Inferior parietal cortex (tissue), 1 donor: ENCODE data around the gene ADGRB3.
"Not testable (repeated sequence)": the region's sequence is repeated elsewhere in the genome, so short reads cannot be mapped to it uniquely, and the experiment has no call there.

Source experiments
- DNase-seq: peaks from one replicate; pipeline ENCODE4 v3.0.0-alpha.2; 2016; ENCODE audit errors: extremely low spot score

ADGRB3 gene

DNA sequence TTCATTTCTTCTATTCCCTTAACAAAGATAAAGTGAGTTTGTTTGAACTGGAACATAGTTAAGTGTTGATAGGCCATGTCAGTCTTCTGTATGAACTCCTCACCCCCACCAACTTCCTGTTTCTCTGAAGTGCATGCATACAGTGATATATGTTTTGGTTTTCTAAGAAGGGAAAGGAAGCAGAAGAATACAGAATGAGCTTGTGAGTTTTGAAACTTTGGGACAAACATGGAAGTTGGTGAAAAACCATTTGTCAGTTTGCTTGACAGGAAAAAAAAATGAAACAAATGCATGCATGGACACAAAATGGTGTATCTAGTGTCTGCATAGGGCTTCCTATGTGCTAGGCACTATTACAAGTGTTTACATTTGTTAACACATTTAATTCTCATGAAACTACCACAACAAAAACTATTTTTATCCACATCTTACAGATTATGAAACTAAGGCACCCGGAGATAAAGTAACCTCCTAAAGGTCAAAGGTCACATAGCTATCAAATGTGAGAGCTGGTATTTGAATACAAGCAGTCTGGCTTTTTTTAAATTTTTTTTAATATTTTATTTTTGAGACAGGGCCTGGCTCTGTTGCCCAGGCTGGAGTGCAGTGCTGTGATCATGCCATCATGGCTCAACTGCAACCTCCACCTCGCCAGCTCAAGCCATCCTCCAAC lies 105.9 kb downstream of the ADGRB3 start:
- no peak for DNase-seq

DNA sequence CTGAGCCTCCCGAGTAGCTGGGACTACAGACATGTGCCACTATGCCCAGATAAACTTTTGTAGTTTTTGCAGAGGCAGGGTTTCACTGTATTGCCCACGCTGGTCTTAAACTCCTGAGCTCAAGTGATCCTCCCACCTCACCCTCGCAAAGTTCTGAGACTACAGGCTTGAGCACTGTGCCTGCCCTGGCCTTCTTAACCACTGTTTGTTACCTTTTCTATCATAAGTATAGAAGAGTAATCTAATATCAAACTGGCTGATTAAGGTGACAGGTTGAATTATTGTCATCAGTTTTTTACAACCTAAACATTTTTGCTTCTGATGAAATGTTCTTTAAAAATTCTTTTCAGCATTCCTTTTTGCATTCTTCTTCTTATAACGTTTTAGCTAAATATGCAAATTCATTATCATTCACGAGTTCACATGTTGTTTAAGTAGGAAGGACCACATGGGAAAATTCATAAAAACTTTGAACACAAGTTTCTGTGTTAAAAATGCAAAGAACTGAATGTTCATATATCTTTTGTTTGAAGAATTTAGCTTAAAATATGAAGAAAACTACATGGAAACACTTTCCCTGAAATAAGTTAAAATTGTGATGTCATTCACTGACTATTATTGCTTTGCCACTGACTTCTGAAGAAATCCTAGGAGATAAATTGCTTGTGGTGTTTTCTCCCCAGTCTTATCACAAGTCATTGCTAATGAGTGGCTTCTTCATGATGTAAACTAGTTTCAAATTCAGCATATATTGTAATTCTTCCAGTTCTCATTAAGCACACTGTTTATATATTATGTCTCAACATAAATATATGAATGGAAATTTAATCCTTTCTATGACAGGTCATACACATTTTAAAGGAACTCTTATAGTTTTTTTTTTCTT lies 106.7 kb downstream of the ADGRB3 start:
- DNase-seq = no peak

DNA sequence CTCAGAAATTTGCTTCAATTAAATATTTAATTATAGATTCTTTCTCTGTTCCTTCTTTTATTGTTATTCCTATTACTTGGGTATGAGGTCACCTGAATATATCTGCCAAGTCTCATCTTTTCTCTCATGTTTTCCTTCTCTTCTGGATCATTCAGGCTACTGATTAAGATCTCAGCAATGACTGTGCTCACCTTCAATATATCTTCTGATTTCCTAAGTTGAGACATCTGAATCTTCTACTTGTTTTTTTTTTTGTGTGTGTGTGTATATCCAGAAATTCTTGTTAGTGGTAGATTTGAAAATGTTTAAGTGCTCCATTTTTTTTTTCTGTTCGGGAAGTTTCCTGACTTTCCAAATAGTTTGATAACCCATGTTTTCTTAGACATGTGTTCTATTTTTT lies 108.0 kb downstream of the ADGRB3 start:
- DNase-seq = no peak

DNA sequence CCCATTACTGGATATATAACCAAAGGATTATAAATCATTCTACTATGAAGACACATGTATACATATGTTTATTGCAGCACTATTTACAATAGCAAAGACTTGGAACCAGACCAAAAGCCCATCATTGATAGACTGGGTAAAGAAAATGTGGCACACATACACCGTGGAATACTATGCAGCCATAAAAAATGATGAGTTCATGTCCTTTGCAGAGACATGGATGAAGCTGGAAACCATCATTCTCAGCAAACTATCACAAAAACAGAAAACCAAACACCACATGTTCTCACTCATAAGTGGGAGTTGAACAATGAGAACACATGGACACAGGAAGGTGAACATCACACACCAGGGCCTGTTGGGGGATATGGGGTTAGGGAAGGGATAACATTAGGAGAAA lies 109.3 kb downstream of the ADGRB3 start:
- DNase-seq = not testable (repeated sequence)

DNA sequence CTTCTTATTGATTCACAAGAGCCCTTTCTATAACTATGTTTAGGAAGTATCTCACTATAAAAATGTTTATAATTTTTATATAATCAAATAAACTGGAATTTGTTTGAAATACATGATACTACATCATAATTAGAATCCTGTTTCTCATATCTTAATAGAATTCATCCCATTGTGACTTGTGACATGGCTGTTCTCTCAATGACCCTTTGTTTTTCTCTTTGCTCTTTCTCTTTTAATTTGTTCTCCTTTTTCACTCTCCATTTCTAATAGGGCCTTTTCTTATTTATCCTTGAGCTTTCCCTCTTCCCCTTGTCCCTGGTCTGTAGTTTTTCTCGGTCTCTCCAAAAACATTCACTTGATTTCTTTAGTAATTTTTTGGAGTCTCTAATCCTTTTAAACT lies 111.3 kb downstream of the ADGRB3 start:
- no peak for DNase-seq

DNA sequence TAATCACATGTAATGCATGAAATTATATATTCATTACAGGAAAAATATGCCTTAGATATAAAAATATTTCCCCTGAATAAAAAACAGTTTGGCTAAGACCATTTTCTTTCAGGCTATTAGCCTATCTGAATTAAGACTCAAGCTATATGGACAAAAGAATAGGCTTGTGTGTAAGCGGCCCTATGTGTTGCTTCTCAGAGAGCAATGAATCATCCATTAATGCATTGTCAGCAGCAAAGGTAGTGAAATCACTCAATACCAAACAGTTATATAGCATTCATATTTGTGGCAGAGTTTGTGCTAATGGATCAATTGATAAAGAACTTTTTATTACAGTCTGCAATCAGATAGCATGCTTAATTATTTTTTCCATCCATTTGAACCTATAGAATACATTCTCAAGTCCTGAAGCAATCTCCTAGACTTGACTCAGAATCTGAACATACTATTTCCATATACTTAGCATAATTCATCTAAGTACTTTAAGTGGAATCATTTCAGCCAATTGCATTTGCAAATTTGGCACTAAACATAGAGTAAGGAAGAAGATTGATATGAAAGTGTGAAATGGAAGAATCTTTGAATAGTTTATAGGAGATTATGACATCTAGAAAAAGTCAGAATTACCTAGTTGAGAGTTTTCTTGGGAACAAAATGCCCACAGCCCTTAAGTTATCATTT lies 112.2 kb downstream of the ADGRB3 start:
- no peak for DNase-seq

DNA sequence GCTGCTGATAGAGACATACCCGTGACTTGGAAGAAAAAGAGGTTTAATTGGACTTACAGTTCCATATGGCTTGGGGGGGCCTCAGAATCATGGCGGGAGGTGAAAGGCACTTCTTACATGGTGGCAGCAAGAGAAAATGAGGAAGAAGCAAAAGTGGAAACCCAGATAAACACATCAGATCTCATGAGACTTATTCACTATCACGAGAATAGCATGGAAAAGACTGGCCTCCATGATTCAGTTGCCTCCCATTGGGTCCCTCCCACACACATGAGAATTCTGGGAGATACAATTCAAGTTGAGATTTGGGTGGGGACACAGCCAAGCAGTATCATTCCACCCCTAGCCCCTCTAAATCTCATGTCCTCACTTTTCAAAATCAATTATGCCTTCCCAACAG lies 112.8 kb downstream of the ADGRB3 start:
- DNase-seq = not testable (repeated sequence)

DNA sequence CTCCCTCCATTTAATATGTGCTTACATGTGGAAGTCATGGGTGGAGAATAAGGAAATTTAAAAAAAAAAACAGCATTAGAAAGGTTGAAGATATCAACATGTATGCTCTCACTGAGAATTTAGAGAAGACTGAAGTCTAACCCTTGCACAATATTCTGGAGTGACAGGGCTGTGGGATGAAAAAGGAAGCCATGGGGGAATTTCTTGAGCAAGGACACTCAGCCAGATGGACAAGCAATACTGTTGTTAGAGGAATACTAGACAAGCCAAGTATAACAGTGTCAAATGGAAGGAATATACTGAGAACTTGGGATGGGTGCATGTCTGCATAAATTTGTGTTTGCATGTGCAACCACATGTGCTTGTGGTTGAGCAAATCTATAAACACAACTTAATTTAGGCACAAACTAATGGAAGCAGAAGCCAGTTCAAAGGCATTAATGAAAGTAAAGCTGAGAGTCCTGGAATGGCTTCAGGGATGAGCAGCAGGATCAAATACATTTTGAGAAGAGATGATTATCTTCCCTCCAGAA lies 119.7 kb downstream of the ADGRB3 start:
- no peak for DNase-seq

DNA sequence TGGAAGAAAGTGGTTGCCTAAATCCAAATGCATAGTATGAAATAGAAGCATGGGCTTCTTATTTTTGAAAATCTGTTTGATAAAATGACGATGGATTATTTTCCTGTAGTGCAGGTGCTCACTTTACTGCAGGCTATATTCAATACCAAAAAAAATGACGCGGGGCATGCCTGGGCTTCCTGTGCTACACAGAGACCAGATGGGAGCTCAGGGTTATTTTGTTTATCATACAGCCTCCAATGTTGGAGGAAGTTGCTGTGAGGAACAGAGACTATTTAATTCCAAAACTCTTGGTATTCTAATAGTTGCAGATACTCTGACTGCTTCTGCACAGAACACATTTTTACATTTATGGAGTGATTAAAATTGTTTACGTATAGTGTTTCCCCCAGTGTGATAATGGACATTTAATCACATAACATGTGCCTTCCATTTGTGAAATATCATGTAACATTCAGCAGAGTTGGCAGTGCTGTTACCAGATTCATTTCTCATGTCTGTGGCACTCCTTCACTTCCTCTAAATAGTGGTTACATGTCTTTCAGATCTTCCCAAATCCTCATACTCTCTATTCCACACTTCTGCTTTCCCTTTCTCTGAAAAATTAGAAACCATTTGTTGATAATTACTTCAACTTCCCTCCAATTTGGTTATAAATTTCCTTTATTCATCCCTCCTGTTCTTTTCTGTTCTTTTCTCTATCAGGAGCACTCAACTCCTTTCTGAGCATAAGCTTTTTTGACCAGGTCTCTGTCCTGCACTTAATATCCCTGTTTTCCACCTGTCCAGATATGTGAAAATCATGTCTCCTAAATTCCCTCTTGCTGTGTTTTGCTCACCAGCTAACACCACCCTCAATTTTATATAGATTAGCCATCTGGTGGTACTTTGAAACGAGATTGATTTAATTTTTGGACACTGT lies 121.6 kb downstream of the ADGRB3 start:
- DNase-seq = no peak

DNA sequence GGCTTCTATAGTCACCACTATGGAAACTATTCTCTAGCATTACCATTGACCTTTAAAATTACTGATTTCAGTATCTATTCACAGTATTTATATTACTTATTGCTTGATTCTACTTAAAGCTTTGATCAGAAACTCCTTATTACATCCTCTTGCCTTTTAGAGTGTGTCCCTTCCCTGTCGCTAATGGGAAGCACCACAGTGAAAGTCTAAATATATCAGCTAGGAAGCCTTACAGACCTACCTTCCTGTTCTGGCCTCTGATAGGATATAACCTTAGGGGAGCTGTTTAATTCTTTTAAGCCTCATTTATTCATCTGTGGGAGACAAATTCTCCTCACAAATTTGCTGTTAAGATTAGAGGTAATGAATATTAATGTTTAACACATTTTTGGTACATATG lies 122.7 kb downstream of the ADGRB3 start:
- no peak for DNase-seq

DNA sequence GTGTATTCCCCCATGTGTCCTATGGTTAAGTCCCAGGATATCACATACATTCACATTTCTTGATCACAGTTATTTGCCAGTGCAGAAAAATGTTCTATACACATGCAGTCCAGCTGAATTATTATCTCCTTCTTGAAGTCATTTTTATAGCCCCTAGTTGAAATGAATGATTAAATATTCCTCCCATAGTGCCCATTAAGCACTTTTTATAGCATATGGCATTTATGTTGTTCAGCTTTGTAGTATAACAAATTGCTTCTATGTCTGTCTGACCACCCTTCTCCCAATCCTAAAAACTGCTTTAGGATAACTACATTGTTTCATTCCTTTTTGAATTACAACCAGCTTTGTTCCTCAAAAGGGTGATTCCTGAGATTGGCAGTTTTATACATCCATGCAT lies 123.5 kb downstream of the ADGRB3 start:
- DNase-seq = no peak

DNA sequence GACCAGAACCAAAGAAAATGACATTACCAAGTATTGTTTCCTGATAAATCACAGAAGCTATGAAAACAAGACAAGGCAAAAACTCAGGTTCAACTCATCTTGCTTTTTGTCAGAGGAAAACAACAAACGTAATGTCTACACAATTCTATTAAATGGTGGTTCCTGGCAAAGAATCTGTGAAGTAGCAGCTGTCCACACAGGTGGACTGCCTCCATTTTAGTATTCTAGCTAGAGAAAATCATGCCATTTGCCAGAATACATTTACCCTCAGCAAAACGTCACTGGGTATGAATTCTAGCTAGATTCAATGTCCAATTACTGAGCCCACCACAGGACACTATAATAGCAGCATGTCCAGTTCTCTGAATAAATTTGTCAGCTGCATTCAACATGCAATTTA lies 125.4 kb downstream of the ADGRB3 start:
- no peak for DNase-seq

DNA sequence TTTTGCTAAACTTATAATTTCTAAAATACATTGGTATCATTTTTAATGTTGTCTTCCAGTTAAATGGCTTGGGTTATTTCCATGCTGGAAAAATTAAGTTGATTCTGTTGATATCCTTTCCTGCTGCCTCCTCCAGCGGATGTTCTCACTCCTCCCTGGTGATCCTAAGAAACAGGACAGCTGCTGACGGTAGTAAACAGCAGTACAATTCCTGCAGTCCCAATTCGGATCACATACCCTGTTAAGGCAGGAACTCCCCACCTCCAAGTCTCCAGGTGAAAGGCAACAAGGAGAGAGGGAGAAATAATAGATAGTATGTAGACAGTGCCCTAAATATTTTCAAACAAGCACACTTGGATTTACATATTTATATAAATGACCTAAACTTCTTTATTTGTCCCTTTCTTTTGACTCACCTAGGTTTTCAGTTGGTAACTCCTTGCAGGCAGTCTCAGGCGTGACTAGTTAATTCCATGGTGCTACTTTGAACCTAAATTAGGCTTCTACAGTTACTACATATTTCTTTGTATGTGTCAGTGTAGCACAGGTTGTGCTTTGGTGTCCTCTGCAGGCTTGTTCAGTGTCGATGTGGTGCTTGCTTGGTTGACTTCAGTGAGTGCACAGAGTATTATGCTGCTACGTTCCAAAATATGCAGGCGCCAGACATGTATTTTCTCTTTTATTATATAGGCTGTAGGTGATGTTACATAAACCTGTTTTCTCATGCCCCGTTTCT lies 126.0 kb downstream of the ADGRB3 start:
- no peak for DNase-seq

DNA sequence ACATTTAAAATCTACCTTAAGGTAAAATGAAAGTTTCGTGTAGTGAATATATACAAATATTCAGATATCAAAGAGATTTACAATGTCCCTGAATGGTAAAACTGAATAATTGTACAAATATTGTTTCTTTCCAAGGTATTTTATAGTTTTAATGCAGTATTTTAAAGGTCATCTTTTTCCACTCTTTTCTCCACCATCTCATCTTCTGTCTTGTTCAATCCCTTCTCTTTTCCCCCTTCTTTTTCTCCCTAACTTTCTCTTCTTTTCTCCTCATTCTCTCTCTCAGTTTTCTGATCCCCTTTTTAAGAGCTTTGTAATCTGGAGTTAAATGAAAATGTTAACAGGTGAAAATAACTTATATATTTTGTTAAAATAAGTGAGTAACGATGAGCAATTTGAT lies 126.9 kb downstream of the ADGRB3 start:
- DNase-seq = no peak

DNA sequence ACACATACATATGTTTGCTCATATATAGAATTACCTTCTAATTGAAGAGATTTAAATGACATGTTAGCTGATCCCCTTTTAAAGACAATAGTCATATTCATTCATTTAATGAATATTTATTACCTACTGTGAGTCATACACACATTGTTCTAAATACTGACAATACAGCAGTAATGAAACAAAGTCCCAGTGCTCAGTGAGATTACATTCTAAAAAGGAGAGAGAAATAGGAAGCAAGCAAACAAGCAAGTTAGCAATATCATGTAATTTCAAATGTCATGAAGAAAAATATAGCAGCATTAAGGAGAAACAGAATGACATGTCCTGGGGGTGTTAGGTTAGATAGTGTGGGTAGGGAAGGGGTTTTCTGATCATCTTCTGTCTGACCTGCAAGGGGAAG lies 136.3 kb downstream of the ADGRB3 start:
- no peak for DNase-seq

DNA sequence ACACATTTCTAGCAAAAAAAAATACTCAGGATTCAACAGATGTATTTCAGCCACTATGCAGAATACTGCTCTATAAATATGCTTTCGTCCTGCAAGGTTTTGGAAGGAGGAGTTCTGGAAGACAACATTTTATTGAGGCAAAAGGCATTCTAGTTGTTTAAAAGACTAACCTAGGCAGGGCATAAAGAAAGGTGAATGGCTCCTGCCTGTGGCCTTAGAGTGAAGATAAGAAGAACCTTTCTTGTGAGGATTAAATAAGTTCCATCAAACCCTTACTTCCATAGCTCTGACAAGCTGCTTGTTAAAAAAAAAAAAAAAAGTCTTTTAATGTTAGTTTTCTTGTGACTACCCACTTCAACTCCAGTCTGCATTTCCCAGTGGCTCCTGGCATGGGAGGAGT lies 139.8 kb downstream of the ADGRB3 start:
- no peak for DNase-seq

DNA sequence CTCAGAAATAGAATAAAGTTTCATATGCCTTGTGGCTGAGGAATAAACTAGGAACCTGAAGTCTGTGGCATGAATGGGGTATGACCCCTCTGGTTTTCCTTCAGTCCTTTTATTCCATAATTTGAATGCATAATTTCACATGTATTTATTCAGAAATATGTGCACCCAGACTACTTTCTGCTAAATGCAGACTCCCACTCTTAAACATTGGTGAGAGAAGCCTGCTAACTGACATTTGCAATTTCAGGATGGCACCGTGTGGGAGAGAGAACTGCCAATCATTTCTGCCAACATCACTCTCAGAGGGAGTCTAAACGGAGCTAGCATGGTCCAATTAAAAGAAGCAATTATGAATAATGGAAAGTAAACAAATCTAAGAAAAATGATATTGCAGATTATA lies 141.3 kb downstream of the ADGRB3 start:
- DNase-seq = no peak

DNA sequence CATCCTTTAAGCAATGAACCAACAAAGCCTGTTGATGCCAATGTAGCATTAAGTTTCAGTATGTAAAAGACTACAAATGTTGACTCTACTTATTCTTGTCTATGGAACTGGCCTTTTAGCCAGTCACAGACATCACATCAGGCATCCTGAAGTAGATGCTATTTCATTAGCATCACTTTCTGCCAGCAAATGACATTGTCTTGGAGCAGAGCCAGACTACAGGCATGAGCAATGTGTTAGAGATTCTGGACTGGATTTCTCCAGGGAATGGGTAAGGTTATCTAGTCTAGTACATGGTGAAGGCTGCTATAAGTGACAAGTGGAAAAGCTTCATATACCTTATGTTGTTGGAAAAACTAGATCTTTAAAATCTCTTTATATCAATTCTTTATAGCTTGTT lies 142.9 kb downstream of the ADGRB3 start:
- DNase-seq = peak; percentile 79

DNA sequence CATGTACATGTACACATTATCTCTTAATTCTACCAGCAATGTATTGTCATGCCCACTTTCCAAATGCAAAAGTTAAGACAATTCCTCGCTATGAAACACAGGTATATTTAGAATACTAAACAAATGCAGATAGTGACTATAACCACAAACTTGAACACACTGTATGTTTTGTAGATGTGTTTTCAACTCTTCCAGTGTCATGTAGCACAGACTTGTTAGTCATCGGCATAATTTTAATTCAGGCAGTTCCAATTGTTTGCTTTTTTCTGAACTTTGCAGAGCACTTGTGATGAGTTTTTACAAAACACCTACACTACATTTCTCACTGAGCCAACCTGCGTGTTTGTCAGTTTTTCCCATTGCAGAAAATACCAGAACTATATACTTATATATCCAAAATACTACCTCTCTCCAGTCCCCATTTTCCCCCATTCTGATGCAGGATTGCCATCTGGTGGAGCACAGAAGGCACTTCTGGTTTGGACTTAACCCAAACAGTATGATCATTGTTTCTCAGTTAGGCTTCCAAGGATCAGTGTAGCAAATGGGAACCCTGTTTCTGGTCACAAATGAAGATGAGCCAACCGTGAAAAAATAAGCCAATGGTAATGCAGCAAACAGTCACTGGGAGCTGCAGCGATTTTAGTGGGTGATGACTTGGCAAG lies 143.4 kb downstream of the ADGRB3 start:
- DNase-seq = peak; percentile 96

DNA sequence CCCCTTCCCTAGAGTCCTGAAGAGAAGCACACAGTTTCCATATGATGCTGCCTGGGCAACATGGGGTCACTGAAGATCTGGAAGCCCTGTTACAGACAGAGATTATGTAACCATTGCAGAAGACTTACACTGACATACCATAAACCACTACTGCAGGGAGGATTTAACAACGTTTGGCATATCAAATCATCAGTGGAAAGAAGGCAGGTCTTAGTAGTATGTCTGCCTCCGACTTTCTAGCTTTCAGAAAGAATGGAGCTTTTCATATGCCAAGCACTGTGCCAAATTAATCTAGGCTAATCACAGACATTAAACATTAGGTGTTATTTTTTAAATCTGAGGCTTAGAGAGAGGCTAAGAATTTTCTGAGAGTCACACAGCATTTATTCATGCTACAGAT lies 144.3 kb downstream of the ADGRB3 start:
- DNase-seq = peak; percentile 68
